ACHN (cell line): Measurements from ENCODE around the gene TMCO4.

ENCODE experiments used
- DNase-seq: peaks from one replicate; pipeline ENCODE4 v3.0.0-alpha.2; 2015
- in situ Hi-C: cut with HindIII; loops from 2 replicates; pipeline ENCODE4 v1.10.0; 2017; ENCODE audit warnings: low sequenced_read_pairs, low pct_ligation_motif_present, low pct_unique_long_range_greater_than_20kb

TMCO4 gene

GRCh38 chr1:19758227-19758830 lies 41.4 kb downstream of the TMCO4 start:
- in situ Hi-C loops: no loop called here
- DNase-seq: peak; percentile 67

GRCh38 chr1:19757641-19758040 lies 42.1 kb downstream of the TMCO4 start:
- in situ Hi-C loops: no loop called here

GRCh38 chr1:19756480-19756879 lies 43.2 kb downstream of the TMCO4 start:
- in situ Hi-C loops: no loop called here
- no peak for DNase-seq

More at GRCh38 chr1:19757641-19758040, 42.1 kb downstream of the TMCO4 start:
- DNase-seq: no peak

- in situ Hi-C loops: no loop called here
- DNase-seq: no peak
These were observed 45.2 kb downstream of the TMCO4 start for GRCh38 chr1:19754482-19754881.

- no peak for DNase-seq
- in situ Hi-C loops: no loop called here
These were observed 47.5 kb downstream of the TMCO4 start for GRCh38 chr1:19752083-19752696.

GRCh38 chr1:19750882-19751276 lies 48.8 kb downstream of the TMCO4 start:
- DNase-seq: no peak
- in situ Hi-C loops: no loop called here

- in situ Hi-C loops: no loop called here
- no peak for DNase-seq
These were observed 49.4 kb downstream of the TMCO4 start for GRCh38 chr1:19750101-19750881.

GRCh38 chr1:19749685-19750084 lies 50.0 kb downstream of the TMCO4 start:
- no peak for DNase-seq
- in situ Hi-C loops: no loop called here

GRCh38 chr1:19747761-19748160 lies 52.0 kb downstream of the TMCO4 start:
- DNase-seq: no peak
- in situ Hi-C loops: no loop called here

- DNase-seq: no peak
- in situ Hi-C loops: no loop called here
These were observed 54.8 kb downstream of the TMCO4 start for GRCh38 chr1:19744886-19745285.

GRCh38 chr1:19744335-19744743 lies 55.4 kb downstream of the TMCO4 start:
- in situ Hi-C loops: no loop called here
- DNase-seq: no peak

GRCh38 chr1:19743793-19744192 lies 55.9 kb downstream of the TMCO4 start:
- no peak for DNase-seq
- in situ Hi-C loops: no loop called here

- DNase-seq: no peak
- in situ Hi-C loops: no loop called here
These were observed 56.5 kb downstream of the TMCO4 start for GRCh38 chr1:19743180-19743579.

- no peak for DNase-seq
- in situ Hi-C loops: no loop called here
These were observed 60.1 kb downstream of the TMCO4 start for GRCh38 chr1:19739628-19740027.

GRCh38 chr1:19738669-19739068 lies 61.0 kb downstream of the TMCO4 start:
- DNase-seq: no peak
- in situ Hi-C loops: no loop called here

- DNase-seq: peak; percentile 32
- in situ Hi-C loops: no loop called here
These were observed 61.6 kb downstream of the TMCO4 start for GRCh38 chr1:19738076-19738475.

GRCh38 chr1:19737104-19737825 lies 62.5 kb downstream of the TMCO4 start:
- peak; percentile 76 for DNase-seq
- in situ Hi-C loops: no loop called here

GRCh38 chr1:19735440-19736127 lies 64.1 kb downstream of the TMCO4 start:
- in situ Hi-C loops: no loop called here
- DNase-seq: peak; percentile 83
